Astrocyte (in vitro differentiated cells and primary cell): ENCODE data around the gene MYEOV. TPM values are rescaled to one million over a fixed set of nuclear protein-coding genes. Genes with fewer than 3 reads are reported as not detected.

ENCODE experiments used
- DNase-seq: peaks from one replicate; pipeline ENCODE4 v3.0.0-alpha.2; 2010; ENCODE audit warnings: low read depth
- FAIRE-seq: peaks from 2 replicates; lab custom pipeline; 2011; peaks lifted over from hg19 to GRCh38; lab: Jason Lieb, UNC
- H2AFZ ChIP-seq: 2 replicates; pipeline ENCODE4 v1.6.0; 2012; ENCODE audit warnings: low read depth, low read length, inconsistent platforms
- H3K27ac ChIP-seq: 2 replicates; pipeline ENCODE4 v1.5.1; 2011; ENCODE audit warnings: low read depth, low read length, inconsistent platforms
- H3K27me3 ChIP-seq: 2 replicates; pipeline ENCODE4 v1.6.0; 2011; ENCODE audit warnings: low read length, inconsistent platforms; ENCODE audit not compliant: insufficient read depth
- H3K36me3 ChIP-seq: 2 replicates; pipeline ENCODE4 v1.5.1; 2011; ENCODE audit warnings: low read length, inconsistent platforms; ENCODE audit not compliant: insufficient read depth
- H3K4me1 ChIP-seq: 2 replicates; pipeline ENCODE4 v1.5.1; 2011; ENCODE audit warnings: low read length, inconsistent platforms; ENCODE audit not compliant: insufficient read depth
- H3K4me2 ChIP-seq: 2 replicates; pipeline ENCODE4 v1.6.0; 2012; ENCODE audit warnings: low read length, inconsistent platforms
- H3K4me3 ChIP-seq: 2 replicates; pipeline ENCODE4 v1.5.1; 2011; ENCODE audit warnings: low read depth, mild to moderate bottlenecking, low read length, inconsistent platforms; ENCODE audit not compliant: insufficient read depth
- H3K79me2 ChIP-seq: 2 replicates; pipeline ENCODE4 v1.6.0; 2012; ENCODE audit warnings: mild to moderate bottlenecking, low read length, inconsistent platforms; ENCODE audit not compliant: insufficient read depth
- H3K9ac ChIP-seq: 2 replicates; pipeline ENCODE4 v1.6.0; 2012; ENCODE audit warnings: mild to moderate bottlenecking, low read length, inconsistent platforms
- H3K9me3 ChIP-seq: 2 replicates; pipeline ENCODE4 v1.5.1; 2012; ENCODE audit warnings: low read depth, mild to moderate bottlenecking, low read length, inconsistent platforms; ENCODE audit not compliant: insufficient read depth
- H4K20me1 ChIP-seq: 2 replicates; pipeline ENCODE4 v1.6.0; 2012; ENCODE audit warnings: low read length, inconsistent platforms; ENCODE audit not compliant: insufficient read depth
- H3K27ac Mint-ChIP-seq: one replicate; pipeline ENCODE4 v1.8.0; 2021; ENCODE audit warnings: mild to moderate bottlenecking, mixed read lengths; ENCODE audit not compliant: unreplicated experiment
- H3K27me3 Mint-ChIP-seq: one replicate; pipeline ENCODE4 v1.8.0; 2021; ENCODE audit warnings: low read depth, mixed read lengths; ENCODE audit not compliant: unreplicated experiment
- H3K36me3 Mint-ChIP-seq: one replicate; pipeline ENCODE4 v1.8.0; 2021; ENCODE audit warnings: low read depth, mixed read lengths; ENCODE audit not compliant: unreplicated experiment
- H3K4me1 Mint-ChIP-seq: one replicate; pipeline ENCODE4 v1.8.0; 2021; ENCODE audit warnings: low read depth, mixed read lengths; ENCODE audit not compliant: unreplicated experiment
- H3K4me3 Mint-ChIP-seq: one replicate; pipeline ENCODE4 v1.8.0; 2021; ENCODE audit warnings: mild to moderate bottlenecking, moderate library complexity, mixed read lengths; ENCODE audit not compliant: unreplicated experiment
- H3K9me3 Mint-ChIP-seq: one replicate; pipeline ENCODE4 v1.8.0; 2021; ENCODE audit warnings: mild to moderate bottlenecking, mixed read lengths; ENCODE audit not compliant: unreplicated experiment
- CTCF ChIP-seq: IDR thresholded peaks from 2 replicates; pipeline ENCODE4 v1.5.1; 2011; ENCODE audit warnings: low read depth, mild to moderate bottlenecking, inconsistent platforms, low read length, moderate library complexity; ENCODE audit not compliant: insufficient read depth
- EZH2 ChIP-seq: IDR thresholded peaks from 2 replicates; pipeline ENCODE4 v1.6.1; 2012; ENCODE audit warnings: mild to moderate bottlenecking, low read length, inconsistent platforms; ENCODE audit not compliant: insufficient read depth
- total RNA-seq: library from RNA; stranded (reverse); gene quantifications from 2 replicates; pipeline ENCODE4 v1.2.1, GENCODE V29; 2021

The MYEOV gene
- total RNA-seq, 1 donor from 2014 or later, result not detected

GRCh38 chr11:69313992-69314391 lies 20.0 kb downstream of the MYEOV start:
- no peak overlapping the region for H3K4me3 Mint-ChIP-seq
- TF ChIP-seq EZH2 (no peak), CTCF (no peak)
- H3K9ac ChIP-seq, result no peak overlapping the region
- H3K4me1 ChIP-seq, result peaks cover 24% of the 10 kb centered on the region
- no peaks in the 10 kb centered on the region for H4K20me1 ChIP-seq
- H3K9me3 Mint-ChIP-seq, result peaks cover 3% of the 10 kb centered on the region
- H3K36me3 Mint-ChIP-seq, result peaks cover 2% of the 10 kb centered on the region
- no peaks in the 10 kb centered on the region for H3K36me3 ChIP-seq
- no peaks in the 10 kb centered on the region for H3K9me3 ChIP-seq
- peaks cover 31% of the 10 kb centered on the region for H3K27me3 Mint-ChIP-seq
- H3K4me2 ChIP-seq, result no peak overlapping the region
- H3K4me3 ChIP-seq, result no peak overlapping the region
- no peak overlapping the region for H3K27ac ChIP-seq
- FAIRE-seq, result no peak
- H3K79me2 ChIP-seq, result no peaks in the 10 kb centered on the region
- H3K27ac Mint-ChIP-seq, result no peak overlapping the region
- no peaks in the 10 kb centered on the region for H3K27me3 ChIP-seq
- peaks cover 6% of the 10 kb centered on the region for H3K4me1 Mint-ChIP-seq
- DNase-seq, result no peak
- no peak overlapping the region for H2AFZ ChIP-seq

GRCh38 chr11:69314555-69314954 lies 20.6 kb downstream of the MYEOV start:
- no peak overlapping the region for H3K4me3 Mint-ChIP-seq
- DNase-seq (no peak), FAIRE-seq (no peak)
- Histone ChIP-seq H3K27me3 (no peaks in the 10 kb centered on the region), H3K79me2 (no peaks in the 10 kb centered on the region), H2AFZ (no peak overlapping the region), H3K4me3 (no peak overlapping the region), H3K9me3 (no peaks in the 10 kb centered on the region), H4K20me1 (no peaks in the 10 kb centered on the region), H3K36me3 (no peaks in the 10 kb centered on the region), H3K27ac (no peak overlapping the region), H3K9ac (no peak overlapping the region), H3K4me2 (no peak overlapping the region), H3K4me1 (peaks cover 24% of the 10 kb centered on the region)
- H3K27ac Mint-ChIP-seq, result no peak overlapping the region
- H3K4me1 Mint-ChIP-seq, result peaks cover 6% of the 10 kb centered on the region
- H3K36me3 Mint-ChIP-seq, result peaks cover 2% of the 10 kb centered on the region
- TF ChIP-seq CTCF (no peak), EZH2 (no peak)
- H3K9me3 Mint-ChIP-seq, result peaks cover 4% of the 10 kb centered on the region
- H3K27me3 Mint-ChIP-seq, result peaks cover 30% of the 10 kb centered on the region

GRCh38 chr11:69316956-69317355 lies 23.0 kb downstream of the MYEOV start:
- Histone ChIP-seq H3K79me2 (no peaks in the 10 kb centered on the region), H3K36me3 (no peaks in the 10 kb centered on the region), H3K9me3 (no peaks in the 10 kb centered on the region), H3K4me3 (no peak overlapping the region), H3K9ac (peak overlapping the region; percentile 56), H4K20me1 (no peaks in the 10 kb centered on the region), H3K4me1 (peaks cover 35% of the 10 kb centered on the region), H3K27ac (peak overlapping the region; percentile 73), H2AFZ (no peak overlapping the region), H3K4me2 (peak overlapping the region; percentile 60), H3K27me3 (no peaks in the 10 kb centered on the region)
- no peaks in the 10 kb centered on the region for H3K36me3 Mint-ChIP-seq
- H3K27ac Mint-ChIP-seq, result no peak overlapping the region
- TF ChIP-seq EZH2 (no peak), CTCF (no peak)
- FAIRE-seq (no peak), DNase-seq (no peak)
- peaks cover 6% of the 10 kb centered on the region for H3K9me3 Mint-ChIP-seq
- no peak overlapping the region for H3K4me3 Mint-ChIP-seq
- H3K27me3 Mint-ChIP-seq, result peaks cover 10% of the 10 kb centered on the region
- peaks cover 3% of the 10 kb centered on the region for H3K4me1 Mint-ChIP-seq
